ENCODE measurements around the gene SGCD. TPM values are rescaled to one million over a fixed set of nuclear protein-coding genes. Genes with fewer than 3 reads are reported as not detected.

Gene SGCD
- polyA plus RNA-seq, 1 of the 3 experiments (the other 2 are of a cell fraction): 0.87 TPM

- CTCF ChIA-PET: interaction anchor here (1.2 kb wide), 1 partner anchor 11 kb away, joined by 3 read pairs; no protein-coding TSS in a partner anchor
Measured at GRCh38 chr5:156434471-156434870, 107.5 kb downstream of the SGCD start.

GRCh38 chr5:156435101-156435500 is 108.1 kb downstream of the SGCD start:
- WGBS (ENCODE audit: low lambda C conversion rate): 59% methylated on average over 3 of the region's 3 CpGs
- no peak for DNase-seq
- POLR2A ChIA-PET: no interaction called here
- Histone ChIP-seq H3K36me3 (replicated peaks in 1 of 2; ENCODE audit: control insufficient read depth in 1 of 2, insufficient read depth in 2 of 2, low read length in 1 of 2) (no peaks in the 10 kb centered on the region), H3K4me2 (no peak overlapping the region), H3F3A (replicated peaks; ENCODE audit: insufficient read depth) (no peaks in the 10 kb centered on the region), H3K79me2 (ENCODE audit: insufficient read depth) (no peaks in the 10 kb centered on the region), H4K20me1 (ENCODE audit: insufficient read depth) (no peaks in the 10 kb centered on the region), H2AFZ (ENCODE audit: low read depth) (no peak overlapping the region), H3K9ac (no peak overlapping the region), H3K27ac (ENCODE audit: low read depth in 2 of 2, low read length in 1 of 2) (no peak overlapping the region), H3K27me3 (ENCODE audit: insufficient read depth) (no peaks in the 10 kb centered on the region), H3K9me3 (no peaks in the 10 kb centered on the region), H3K9me2 (no peaks in the 10 kb centered on the region), H3K4me3 (ENCODE audit: low read depth in 2 of 2, low read length in 1 of 2) (no peak overlapping the region), H3K4me1 (ENCODE audit: control insufficient read depth in 1 of 2, insufficient read depth in 2 of 2, low read depth in 1 of 2, low read length in 1 of 2) (peaks cover 0 to 6% of the 10 kb centered on the region in 2 experiments; a peak in 1 of 4 replicates)
- no peak for TF ChIP-seq JUND (IDR thresholded peaks at IDR 0.05)
- no peak for TF ChIP-seq TEAD4 (IDR thresholded peaks at IDR 0.05; ENCODE audit: borderline replicate concordance, insufficient read depth)
- TF ChIP-seq RFX5 (IDR thresholded peaks at IDR 0.05; ENCODE audit: low read length): no peak
- no peak for TF ChIP-seq FOSL2 (IDR thresholded peaks at IDR 0.05; ENCODE audit: borderline replicate concordance, low read depth)
- no peak for TF ChIP-seq USF2 (IDR thresholded peaks at IDR 0.05; ENCODE audit: borderline replicate concordance, low read depth, low read length)
- CTCF ChIA-PET: no interaction called here

More at GRCh38 chr5:156434471-156434870, 107.5 kb downstream of the SGCD start:
- H4K20me1 ChIP-seq (ENCODE audit: insufficient read depth): no peaks in the 10 kb centered on the region
- no peak overlapping the region for H3K27ac ChIP-seq (ENCODE audit: low read depth in 2 of 2, low read length in 1 of 2)
- no peak overlapping the region for H3K4me2 ChIP-seq
- no peaks in the 10 kb centered on the region for H3F3A ChIP-seq (replicated peaks; ENCODE audit: insufficient read depth)
- no peaks in the 10 kb centered on the region for H3K79me2 ChIP-seq (ENCODE audit: insufficient read depth)
- no peaks in the 10 kb centered on the region for H3K9me2 ChIP-seq
- POLR2A ChIA-PET: no interaction called here
- H3K4me1 ChIP-seq (ENCODE audit: control insufficient read depth in 1 of 2, insufficient read depth in 2 of 2, low read depth in 1 of 2, low read length in 1 of 2): peaks cover 0 to 6% of the 10 kb centered on the region in 2 experiments; a peak in 1 of 4 replicates
- H3K4me3 ChIP-seq (ENCODE audit: low read depth in 2 of 2, low read length in 1 of 2): no peak overlapping the region
- H3K9ac ChIP-seq: no peak overlapping the region
- 82% methylated on average over 5 of the region's 5 CpGs for WGBS (ENCODE audit: low lambda C conversion rate)
- H3K36me3 ChIP-seq (replicated peaks in 1 of 2; ENCODE audit: control insufficient read depth in 1 of 2, insufficient read depth in 2 of 2, low read length in 1 of 2): no peaks in the 10 kb centered on the region
- no peaks in the 10 kb centered on the region for H3K27me3 ChIP-seq (ENCODE audit: insufficient read depth)
- H3K9me3 ChIP-seq: no peaks in the 10 kb centered on the region
- no peak for TF ChIP-seq MXI1 (IDR thresholded peaks at IDR 0.05; ENCODE audit: low read depth, low read length)
- no peak for TF ChIP-seq REST (IDR thresholded peaks at IDR 0.05; ENCODE audit: low read depth, low read length)
- no peak for TF ChIP-seq USF1 (IDR thresholded peaks at IDR 0.05; ENCODE audit: borderline replicate concordance, low read depth)
- TF ChIP-seq CHD2 (IDR thresholded peaks at IDR 0.05; ENCODE audit: low read length, partially characterized antibody): no peak
- TF ChIP-seq TEAD4 (IDR thresholded peaks at IDR 0.05; ENCODE audit: borderline replicate concordance, insufficient read depth): no peak
- TF ChIP-seq FOXM1 (IDR thresholded peaks at IDR 0.05; ENCODE audit: low read depth): no peak
- DNase-seq: no peak
- H2AFZ ChIP-seq (ENCODE audit: low read depth): no peak overlapping the region

All from SK-N-SH (cell line).